Caco-2 (cell line): ENCODE results near the gene PCIF1. TPM values are rescaled to one million over a fixed set of nuclear protein-coding genes. Genes with fewer than 3 reads are reported as not detected.

Experiments
- BruUV-seq: library from RNA; stranded (reverse); fragments of 400-500 nt; replicated peaks from 2 replicates; lab custom pipeline; 2021; lab: Mats Ljungman, UMichigan
- CTCF ChIA-PET: fragments of 300-600 bp; sonication (Branson Sonifier 250); formaldehyde crosslinking; loops from one replicate; lab custom pipeline; 2022; ENCODE audit warnings: antibody characterized with exemption; lab: Charles Lee
- POLR2A ChIA-PET: fragments of 300-600 bp; sonication (Branson Sonifier 250); formaldehyde crosslinking; loops from one replicate; lab custom pipeline; 2022; ENCODE audit warnings: antibody characterized with exemption; lab: Charles Lee
- DNase-seq, 2 experiments: peaks; one replicate each; pipeline versions ENCODE4 v3.0.0 to v3.0.0-alpha.2; 2020 to 2022
- H3K27me3 ChIP-seq: replicated peaks from 2 replicates; pipeline ENCODE4 v1.6.0; 2011; ENCODE audit warnings: low read length; ENCODE audit not compliant: control insufficient read depth, insufficient read depth
- H3K36me3 ChIP-seq: 2 replicates; pipeline ENCODE4 v1.5.1; 2011; ENCODE audit warnings: low read length; ENCODE audit not compliant: control insufficient read depth, insufficient read depth
- H3K4me1 ChIP-seq: fragments of 250-450 bp; sonication (Bioruptor Pico); 2 replicates; pipeline ENCODE4 v1.5.1; 2020; ENCODE audit warnings: mild to moderate bottlenecking
- H3K4me3 ChIP-seq: 2 replicates; pipeline ENCODE4 v1.5.1; 2011; ENCODE audit warnings: low read depth, mild to moderate bottlenecking, control low read depth, low read length
- H3K9me3 ChIP-seq: fragments of 250-450 bp; sonication (Bioruptor Pico); 2 replicates; pipeline ENCODE4 v1.5.1; 2020; ENCODE audit warnings: mild to moderate bottlenecking, moderate library complexity
- H3K27ac Mint-ChIP-seq: one replicate; pipeline ENCODE4 v1.8.0; 2022; ENCODE audit warnings: mixed read lengths; ENCODE audit not compliant: unreplicated experiment
- H3K27me3 Mint-ChIP-seq: one replicate; pipeline ENCODE4 v1.8.0; 2022; ENCODE audit warnings: mixed read lengths; ENCODE audit not compliant: insufficient read depth, unreplicated experiment
- H3K36me3 Mint-ChIP-seq: one replicate; pipeline ENCODE4 v1.8.0; 2022; ENCODE audit warnings: mild to moderate bottlenecking, mixed read lengths; ENCODE audit not compliant: insufficient read depth, unreplicated experiment
- H3K4me1 Mint-ChIP-seq: one replicate; pipeline ENCODE4 v1.8.0; 2022; ENCODE audit warnings: low read depth, mixed read lengths; ENCODE audit not compliant: unreplicated experiment
- H3K4me3 Mint-ChIP-seq: one replicate; pipeline ENCODE4 v1.8.0; 2022; ENCODE audit warnings: mild to moderate bottlenecking, moderate library complexity, mixed read lengths; ENCODE audit not compliant: unreplicated experiment
- H3K9me3 Mint-ChIP-seq: one replicate; pipeline ENCODE4 v1.8.0; 2022; ENCODE audit warnings: mixed read lengths; ENCODE audit not compliant: unreplicated experiment
- intact Hi-C: fragments of 100-400 bp; cut with micrococcal nuclease; formaldehyde crosslinking; loops from one replicate; pipeline ENCODE4 v1.10.0; 2022; ENCODE audit not compliant: unreplicated experiment
- total RNA-seq: library from RNA; stranded (reverse); gene quantifications from 2 replicates; pipeline ENCODE4 v1.2.3, GENCODE V29; 2022
- TF ChIP-seq, protein P1 (sequence below), 2 experiments: fragments of 200-600 bp in 1 of 2; IDR thresholded peaks; 1 replicate in 1 of 2; 2 replicates in 1 of 2; pipeline versions ENCODE4 v1.5.1 to v1.8.0; 2011 to 2022; ENCODE audit warnings: antibody characterized with exemption in 1 of 2, control low read depth in 1 of 2, inconsistent platforms in 1 of 2, low read depth in 1 of 2, low read length in 1 of 2, mild to moderate bottlenecking in 1 of 2, moderate library complexity in 1 of 2; ENCODE audit not compliant: insufficient read depth in 1 of 2, severe bottlenecking in 1 of 2, unreplicated experiment in 1 of 2

Gene PCIF1
- total RNA-seq, 1 experiment from 2014 or later: 75.9 TPM

DNA sequence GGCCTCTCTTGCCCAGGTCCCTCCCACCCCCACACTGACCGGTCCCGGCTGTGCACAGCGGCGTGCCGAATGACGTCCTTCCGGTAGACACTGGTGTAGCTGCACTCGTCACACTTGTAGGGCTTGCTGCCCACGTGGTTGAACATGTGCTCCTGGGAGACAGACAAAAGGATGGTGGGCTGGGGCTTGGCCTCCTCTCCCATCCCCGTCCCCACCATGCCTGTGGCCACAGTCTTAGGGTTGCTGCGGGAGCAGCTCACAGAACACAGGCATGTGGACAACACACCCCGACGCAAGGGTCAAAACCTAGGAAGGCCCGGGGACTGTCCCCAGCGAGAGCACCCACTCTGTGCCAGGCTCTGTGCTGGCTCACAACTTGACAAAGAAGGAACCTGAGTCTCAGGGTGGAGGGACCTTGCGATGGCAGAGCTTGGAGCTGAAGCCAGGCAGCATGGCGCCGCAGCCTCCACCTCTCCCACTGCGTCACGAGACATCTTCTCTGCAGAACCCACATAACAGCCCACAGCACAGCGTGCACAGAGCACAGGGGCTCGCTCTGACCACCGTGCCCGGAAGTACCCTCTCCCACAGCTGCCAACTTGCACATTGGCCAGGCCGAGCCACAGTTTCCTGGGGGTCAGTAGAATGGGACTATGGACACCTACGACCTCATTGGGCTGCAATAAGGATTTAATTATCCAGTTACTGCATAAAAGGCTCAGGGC is 27.7 kb downstream of the PCIF1 start:
- CTCF ChIA-PET: interaction anchor here (0.6 to 2.2 kb wide), 6 partner anchors 8 to 1394 kb away, joined by 3 to 13 read pairs (median 4); partner anchors contain the start of genes WFDC10A and ZMYND8
- Histone ChIP-seq H3K27me3 (no peaks in the 10 kb centered on the region), H3K9me3 (no peaks in the 10 kb centered on the region), H3K4me3 (no peak overlapping the region), H3K4me1 (no peaks in the 10 kb centered on the region), H3K36me3 (peaks cover 38% of the 10 kb centered on the region)
- Mint-ChIP-seq H3K9me3 (no peaks in the 10 kb centered on the region), H3K36me3 (peaks cover 92% of the 10 kb centered on the region), H3K27ac (no peak overlapping the region), H3K4me1 (no peaks in the 10 kb centered on the region), H3K27me3 (no peaks in the 10 kb centered on the region), H3K4me3 (no peak overlapping the region)
- POLR2A ChIA-PET: interaction anchor here (1.5 kb wide), 1 partner anchor 12 kb away, joined by 17 read pairs; no protein-coding TSS in a partner anchor
- BruUV-seq: no TSS peak
- TF ChIP-seq, protein P1, sequence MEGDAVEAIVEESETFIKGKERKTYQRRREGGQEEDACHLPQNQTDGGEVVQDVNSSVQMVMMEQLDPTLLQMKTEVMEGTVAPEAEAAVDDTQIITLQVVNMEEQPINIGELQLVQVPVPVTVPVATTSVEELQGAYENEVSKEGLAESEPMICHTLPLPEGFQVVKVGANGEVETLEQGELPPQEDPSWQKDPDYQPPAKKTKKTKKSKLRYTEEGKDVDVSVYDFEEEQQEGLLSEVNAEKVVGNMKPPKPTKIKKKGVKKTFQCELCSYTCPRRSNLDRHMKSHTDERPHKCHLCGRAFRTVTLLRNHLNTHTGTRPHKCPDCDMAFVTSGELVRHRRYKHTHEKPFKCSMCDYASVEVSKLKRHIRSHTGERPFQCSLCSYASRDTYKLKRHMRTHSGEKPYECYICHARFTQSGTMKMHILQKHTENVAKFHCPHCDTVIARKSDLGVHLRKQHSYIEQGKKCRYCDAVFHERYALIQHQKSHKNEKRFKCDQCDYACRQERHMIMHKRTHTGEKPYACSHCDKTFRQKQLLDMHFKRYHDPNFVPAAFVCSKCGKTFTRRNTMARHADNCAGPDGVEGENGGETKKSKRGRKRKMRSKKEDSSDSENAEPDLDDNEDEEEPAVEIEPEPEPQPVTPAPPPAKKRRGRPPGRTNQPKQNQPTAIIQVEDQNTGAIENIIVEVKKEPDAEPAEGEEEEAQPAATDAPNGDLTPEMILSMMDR (IDR thresholded peaks at IDR 0.05; ENCODE audit: insufficient read depth in 1 of 2, low read depth in 1 of 2, low read length in 1 of 2, severe bottlenecking in 1 of 2, unreplicated experiment in 1 of 2): no peak
- intact Hi-C loops: no loop called here
- peak in 1 of 2 experiments; percentile 41 for DNase-seq

DNA sequence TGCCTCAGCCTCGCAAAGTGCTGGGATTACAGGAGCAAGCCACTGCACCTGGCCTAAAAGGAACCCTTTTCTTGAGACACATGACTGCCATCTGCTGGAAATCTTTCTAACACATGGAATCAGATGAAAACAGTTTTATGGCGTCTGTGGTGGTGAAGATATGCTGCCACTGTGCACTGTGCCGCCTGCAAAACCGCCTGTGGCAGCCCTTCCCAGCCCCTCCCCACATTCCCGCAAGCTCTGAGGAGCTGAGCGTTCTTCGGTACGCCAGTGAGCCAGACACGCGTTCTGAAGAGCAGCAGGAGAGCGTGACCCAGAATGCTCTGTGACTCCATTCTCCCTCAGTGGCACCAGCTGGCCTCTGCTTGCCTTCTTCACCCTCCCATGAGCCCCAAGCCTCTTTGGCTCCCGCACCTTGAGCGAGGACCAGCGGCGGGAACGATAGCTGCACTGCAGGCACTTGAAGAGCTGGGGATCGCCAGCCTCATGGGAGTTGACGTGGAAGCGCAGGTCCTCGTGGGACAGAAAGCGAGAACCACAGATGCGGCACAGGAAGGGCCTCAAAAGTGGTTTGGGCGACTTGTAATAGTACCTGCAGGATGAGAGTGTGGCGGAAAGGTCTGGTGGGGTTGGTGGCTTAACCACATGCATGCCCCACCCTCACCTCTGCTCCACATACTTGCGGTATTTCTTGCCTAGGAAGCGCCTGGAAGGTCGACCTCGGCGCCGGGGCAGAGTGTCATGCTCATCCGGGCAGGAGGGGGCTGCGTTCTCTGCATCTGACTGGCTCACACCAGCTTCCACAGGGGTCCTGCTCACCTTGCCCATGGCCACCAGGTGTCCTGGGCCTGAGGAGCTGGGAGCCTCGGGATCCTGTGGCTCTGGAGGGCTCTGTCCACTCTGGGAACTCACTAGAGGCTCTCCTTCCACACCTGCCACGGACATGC is 28.8 kb downstream of the PCIF1 start:
- no TSS peak for BruUV-seq
- peak; percentile 77 to 78 for DNase-seq
- H3K36me3 ChIP-seq: peaks cover 38% of the 10 kb centered on the region
- intact Hi-C loops: loop anchor here (1.0 kb wide), 3 partner anchors 30 to 164 kb away; no protein-coding TSS in a partner anchor
- no peak overlapping the region for H3K27ac Mint-ChIP-seq
- H3K4me1 ChIP-seq: no peaks in the 10 kb centered on the region
- no peaks in the 10 kb centered on the region for H3K27me3 ChIP-seq
- no peak overlapping the region for H3K4me3 ChIP-seq
- peaks cover 87% of the 10 kb centered on the region for H3K36me3 Mint-ChIP-seq
- H3K4me1 Mint-ChIP-seq: no peaks in the 10 kb centered on the region
- TF ChIP-seq, protein P1 (IDR thresholded peaks at IDR 0.05; ENCODE audit: insufficient read depth in 1 of 2, low read depth in 1 of 2, low read length in 1 of 2, severe bottlenecking in 1 of 2, unreplicated experiment in 1 of 2): peak; percentile 70 to 88
- CTCF ChIA-PET: interaction anchor here (1.0 to 2.0 kb wide), 5 partner anchors 9 to 164 kb away, joined by 3 to 6 read pairs (median 5); no protein-coding TSS in a partner anchor
- no peaks in the 10 kb centered on the region for H3K9me3 ChIP-seq
- POLR2A ChIA-PET: no interaction called here
- no peaks in the 10 kb centered on the region for H3K9me3 Mint-ChIP-seq
- no peaks in the 10 kb centered on the region for H3K27me3 Mint-ChIP-seq
- H3K4me3 Mint-ChIP-seq: no peak overlapping the region

DNA sequence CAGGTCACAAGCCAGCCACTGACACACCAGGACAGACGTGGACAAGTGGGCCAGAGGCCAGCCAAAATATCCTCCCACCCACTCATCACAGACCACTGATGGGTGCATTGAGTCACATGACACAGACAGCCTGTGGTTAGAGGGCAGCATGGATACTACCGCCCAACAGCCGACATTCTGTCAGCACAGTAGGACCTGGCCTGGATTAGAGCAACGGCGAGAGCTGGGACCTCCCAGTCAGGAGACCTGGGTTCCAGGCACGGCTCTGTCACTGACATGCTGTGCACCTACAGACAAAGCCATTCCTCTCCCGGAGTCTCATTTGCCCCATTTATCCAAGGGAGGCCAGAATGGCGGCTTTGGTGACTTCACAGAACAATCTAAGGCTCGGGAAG is 29.5 kb downstream of the PCIF1 start:
- CTCF ChIA-PET: interaction anchor here (0.6 to 2.0 kb wide), 4 partner anchors 30 to 141 kb away, joined by 4 to 6 read pairs (median 5); no protein-coding TSS in a partner anchor
- H3K9me3 Mint-ChIP-seq: no peaks in the 10 kb centered on the region
- H3K4me1 ChIP-seq: no peaks in the 10 kb centered on the region
- H3K27me3 Mint-ChIP-seq: no peaks in the 10 kb centered on the region
- H3K27ac Mint-ChIP-seq: no peak overlapping the region
- intact Hi-C loops: no loop called here
- peaks cover 33% of the 10 kb centered on the region for H3K36me3 ChIP-seq
- no peaks in the 10 kb centered on the region for H3K9me3 ChIP-seq
- TF ChIP-seq, protein P1 (IDR thresholded peaks at IDR 0.05; ENCODE audit: insufficient read depth in 1 of 2, low read depth in 1 of 2, low read length in 1 of 2, severe bottlenecking in 1 of 2, unreplicated experiment in 1 of 2): no peak
- no peaks in the 10 kb centered on the region for H3K4me1 Mint-ChIP-seq
- H3K4me3 ChIP-seq: no peak overlapping the region
- POLR2A ChIA-PET: no interaction called here
- no peak overlapping the region for H3K4me3 Mint-ChIP-seq
- H3K36me3 Mint-ChIP-seq: peaks cover 84% of the 10 kb centered on the region
- H3K27me3 ChIP-seq: no peaks in the 10 kb centered on the region
- DNase-seq: no peak
- no TSS peak for BruUV-seq
